Breast epithelium (tissue), 4 donors: Measurements from ENCODE around the gene RBM18. TPM values are rescaled to one million over a fixed set of nuclear protein-coding genes. Genes with fewer than 3 reads are reported as not detected.

Experiments
- DNase-seq, 2 donors: peaks; one replicate each; pipeline ENCODE4 v3.0.0-alpha.2; 2019; ENCODE audit warnings: low spot score in 2 of 2
- H3K27ac ChIP-seq, 2 donors: fragments of 200-600 bp; sonication (generic) in 1 of 2; one replicate each; pipeline ENCODE4 v1.5.1; 2016 to 2019; ENCODE audit warnings: mild to moderate bottlenecking in 1 of 2
- H3K27me3 ChIP-seq, 2 donors: fragments of 200-600 bp; sonication (generic) in 1 of 2; one replicate each; pipeline versions ENCODE4 v1.5.1 to v1.6.0; 2017 to 2019; ENCODE audit warnings: control low read depth in 1 of 2, mild to moderate bottlenecking in 1 of 2
- H3K36me3 ChIP-seq: fragments of 200-600 bp; one replicate; pipeline ENCODE4 v1.5.1; 2019
- H3K4me1 ChIP-seq, 2 donors: fragments of 200-600 bp; sonication (generic); one replicate each; pipeline ENCODE4 v1.5.1; 2016 to 2019; ENCODE audit warnings: control low read depth in 1 of 2
- H3K4me3 ChIP-seq, 3 donors: fragments of 200-600 bp; sonication (generic); 1 replicate in 2 of 3; 2 replicates in 1 of 3; pipeline ENCODE4 v1.5.1; 2016 to 2019; ENCODE audit warnings: mild to moderate bottlenecking in 3 of 3, moderate library complexity in 2 of 3
- H3K9me3 ChIP-seq, 2 donors: fragments of 200-600 bp; sonication (generic) in 1 of 2; one replicate each; pipeline ENCODE4 v1.5.1; 2016 to 2019; ENCODE audit warnings: control low read depth in 1 of 2
- CTCF ChIP-seq, 3 donors: fragments of 450-650 bp; IDR thresholded peaks; one replicate each; pipeline ENCODE4 v1.5.1; 2016 to 2017; ENCODE audit warnings: antibody characterized with exemption in 3 of 3, mild to moderate bottlenecking in 3 of 3, moderate library complexity in 3 of 3
- POLR2A ChIP-seq: fragments of 450-650 bp; IDR thresholded peaks from one replicate; pipeline ENCODE4 v1.6.1; 2016; ENCODE audit warnings: antibody characterized with exemption, mild to moderate bottlenecking, moderate library complexity
- POLR2AphosphoS5 ChIP-seq, 3 donors: sonication (generic); formaldehyde crosslinking; IDR thresholded peaks; one replicate each; pipeline ENCODE4 v1.6.1; 2017; ENCODE audit warnings: antibody characterized with exemption in 3 of 3
- intact Hi-C: fragments of 100-400 bp; cut with DNase I; formaldehyde crosslinking; loops from one replicate; pipeline ENCODE4 v1.15.1; 2023; ENCODE audit warnings: low total_unique reads
- total RNA-seq, 3 donors: library from RNA; depleted of rRNA; stranded (reverse); fragments of >200 nt; gene quantifications; one replicate each; pipeline ENCODE4 v1.1.0, GENCODE V29; 2016

The RBM18 gene
- total RNA-seq, 3 donors from 2014 or later = 10.4 to 20.9 (median 13.4) TPM

DNA sequence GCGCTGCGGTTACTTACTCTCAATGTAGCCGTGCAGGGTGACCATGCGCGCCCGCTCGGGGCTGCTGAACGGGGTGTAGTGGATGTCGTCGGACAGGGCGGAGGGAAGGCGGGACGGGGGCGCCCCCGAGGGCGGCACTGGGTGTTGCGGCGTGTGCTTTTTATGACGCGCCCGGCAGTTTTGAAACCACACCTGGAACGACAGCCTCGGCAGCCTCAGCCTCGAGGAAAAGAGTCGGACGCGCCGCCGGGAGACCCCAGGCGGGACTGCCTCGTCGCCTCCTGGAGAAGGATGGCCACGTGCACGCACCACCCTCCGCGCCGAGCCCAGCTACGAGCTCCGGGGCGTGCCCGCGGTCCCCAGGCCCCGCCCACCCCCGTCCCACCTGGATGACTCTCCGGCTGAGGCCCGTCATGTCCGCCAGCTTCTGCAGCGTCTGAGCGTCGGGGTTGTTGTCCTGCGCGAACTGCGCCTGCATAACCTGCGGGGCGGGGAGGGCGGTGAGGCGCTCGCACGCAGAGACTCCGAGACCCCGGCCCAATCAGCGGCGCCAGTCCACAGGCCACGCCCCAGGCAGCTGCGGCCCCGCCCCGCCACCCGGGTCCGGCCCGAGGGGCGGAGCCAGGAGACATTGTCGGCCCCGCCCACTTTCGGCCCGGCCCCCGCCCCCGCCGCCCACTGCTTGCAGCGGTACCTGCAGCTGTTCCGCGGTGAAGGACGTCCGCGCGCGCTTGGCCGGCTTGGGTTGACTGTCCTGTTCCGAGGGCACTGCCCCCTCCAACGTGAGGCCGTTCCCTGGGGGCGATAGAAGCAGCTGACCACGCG lies 50.8 kb downstream of the RBM18 start:
- no peaks in the 10 kb centered on the region for H3K36me3 ChIP-seq
- intact Hi-C loops = loop anchor here (1.0 kb wide), 1 partner anchor 22 kb away; no protein-coding TSS in a partner anchor
- H3K27ac ChIP-seq = no peak overlapping the region
- peaks cover 4 to 66% of the 10 kb centered on the region in 2 donors for H3K27me3 ChIP-seq
- H3K4me1 ChIP-seq = peaks cover under 1 to 6% of the 10 kb centered on the region in 2 donors
- DNase-seq = no peak
- H3K9me3 ChIP-seq = no peaks in the 10 kb centered on the region
- H3K4me3 ChIP-seq = peak overlapping the region; percentile 10 to 74 (median 49)
- no peak for TF ChIP-seq CTCF (IDR thresholded peaks at IDR 0.05)
- no peak for TF ChIP-seq POLR2A
- TF ChIP-seq POLR2AphosphoS5 (IDR thresholded peaks at IDR 0.05) = no peak

DNA sequence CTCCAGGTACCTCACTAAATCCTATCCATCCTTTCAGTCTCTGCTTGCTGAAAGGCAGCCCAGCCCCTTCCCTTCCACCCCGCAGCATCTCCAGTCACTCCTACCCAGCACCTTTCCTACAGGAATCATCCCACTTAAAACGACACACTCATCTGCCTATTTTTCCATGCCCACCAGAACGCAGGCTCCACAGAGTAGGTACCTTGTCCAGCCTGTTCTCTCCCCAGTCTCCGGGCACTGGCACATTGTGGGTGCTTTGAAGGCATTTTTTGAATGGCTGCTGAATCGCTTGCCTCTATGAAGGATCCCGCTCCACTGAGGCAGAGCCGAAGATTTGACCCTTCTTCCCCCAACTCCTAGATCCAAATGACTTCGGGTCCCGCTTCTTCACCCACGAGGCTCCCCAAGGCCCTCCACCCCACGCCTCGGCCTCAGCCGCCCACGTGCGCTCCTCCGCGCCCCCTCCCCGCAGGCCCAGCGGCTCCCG lies 51.5 kb downstream of the RBM18 start:
- Histone ChIP-seq H3K4me3 (peak overlapping the region in 2 of 3 donors; percentile 49 to 74), H3K27ac (no peak overlapping the region), H3K4me1 (peaks cover 0 to 4% of the 10 kb centered on the region in 2 donors), H3K27me3 (peaks cover 4 to 60% of the 10 kb centered on the region in 2 donors), H3K36me3 (no peaks in the 10 kb centered on the region), H3K9me3 (no peaks in the 10 kb centered on the region)
- no peak for TF ChIP-seq POLR2A
- TF ChIP-seq POLR2AphosphoS5 (IDR thresholded peaks at IDR 0.05) = no peak
- no peak for TF ChIP-seq CTCF (IDR thresholded peaks at IDR 0.05)
- DNase-seq = no peak
- intact Hi-C loops = loop anchor here (1.0 kb wide), 1 partner anchor 22 kb away; no protein-coding TSS in a partner anchor

GRCh38 chr9:122212473-122213004 lies 52.1 kb downstream of the RBM18 start:
- Histone ChIP-seq H3K4me1 (peaks cover 0 to 4% of the 10 kb centered on the region in 2 donors), H3K27ac (no peak overlapping the region), H3K4me3 (no peak overlapping the region), H3K36me3 (no peaks in the 10 kb centered on the region), H3K27me3 (peaks cover 4 to 54% of the 10 kb centered on the region in 2 donors), H3K9me3 (no peaks in the 10 kb centered on the region)
- no peak for TF ChIP-seq POLR2AphosphoS5 (IDR thresholded peaks at IDR 0.05)
- no peak for TF ChIP-seq POLR2A
- TF ChIP-seq CTCF (IDR thresholded peaks at IDR 0.05) = no peak
- intact Hi-C loops = loop anchor here (1.0 kb wide), 1 partner anchor 23 kb away; no protein-coding TSS in a partner anchor
- DNase-seq = no peak

DNA sequence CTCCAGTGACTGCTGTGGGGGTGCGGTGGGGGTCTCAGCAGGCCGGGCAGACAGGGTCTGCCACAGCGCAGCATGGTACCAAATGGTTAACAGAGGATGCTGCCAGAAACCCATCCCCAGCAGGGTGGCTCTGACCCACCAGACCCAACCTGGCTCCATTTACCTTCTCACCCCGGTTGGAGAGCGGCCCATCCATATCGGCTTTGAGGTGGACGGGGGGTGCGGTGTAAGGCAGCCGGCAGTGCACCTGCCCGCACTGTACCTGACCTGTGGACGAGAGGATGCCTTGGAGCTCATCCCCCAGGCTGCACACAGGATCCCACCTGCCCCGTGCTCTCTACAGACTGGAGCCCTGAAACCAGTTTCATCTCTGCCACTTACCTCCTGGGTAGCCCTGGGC lies 55.2 kb downstream of the RBM18 start:
- Histone ChIP-seq H3K27ac (no peak overlapping the region), H3K9me3 (no peaks in the 10 kb centered on the region), H3K4me3 (no peak overlapping the region), H3K4me1 (peaks cover 0 to 4% of the 10 kb centered on the region in 2 donors), H3K36me3 (no peaks in the 10 kb centered on the region), H3K27me3 (peaks cover 4 to 28% of the 10 kb centered on the region in 2 donors)
- intact Hi-C loops = no loop called here
- no peak for DNase-seq
- TF ChIP-seq POLR2A (no peak), POLR2AphosphoS5 (IDR thresholded peaks at IDR 0.05) (no peak), CTCF (IDR thresholded peaks at IDR 0.05) (no peak)

GRCh38 chr9:122207096-122207495 lies 57.5 kb downstream of the RBM18 start:
- Histone ChIP-seq H3K4me3 (no peak overlapping the region), H3K4me1 (no peaks in the 10 kb centered on the region), H3K9me3 (no peaks in the 10 kb centered on the region), H3K27me3 (peaks cover 0 to 6% of the 10 kb centered on the region in 2 donors), H3K36me3 (no peaks in the 10 kb centered on the region), H3K27ac (no peak overlapping the region)
- DNase-seq = no peak
- intact Hi-C loops = no loop called here
- no peak for TF ChIP-seq CTCF (IDR thresholded peaks at IDR 0.05)
- no peak for TF ChIP-seq POLR2AphosphoS5 (IDR thresholded peaks at IDR 0.05)
- TF ChIP-seq POLR2A = no peak
